ENCODE data around the gene RERE.

DNA sequence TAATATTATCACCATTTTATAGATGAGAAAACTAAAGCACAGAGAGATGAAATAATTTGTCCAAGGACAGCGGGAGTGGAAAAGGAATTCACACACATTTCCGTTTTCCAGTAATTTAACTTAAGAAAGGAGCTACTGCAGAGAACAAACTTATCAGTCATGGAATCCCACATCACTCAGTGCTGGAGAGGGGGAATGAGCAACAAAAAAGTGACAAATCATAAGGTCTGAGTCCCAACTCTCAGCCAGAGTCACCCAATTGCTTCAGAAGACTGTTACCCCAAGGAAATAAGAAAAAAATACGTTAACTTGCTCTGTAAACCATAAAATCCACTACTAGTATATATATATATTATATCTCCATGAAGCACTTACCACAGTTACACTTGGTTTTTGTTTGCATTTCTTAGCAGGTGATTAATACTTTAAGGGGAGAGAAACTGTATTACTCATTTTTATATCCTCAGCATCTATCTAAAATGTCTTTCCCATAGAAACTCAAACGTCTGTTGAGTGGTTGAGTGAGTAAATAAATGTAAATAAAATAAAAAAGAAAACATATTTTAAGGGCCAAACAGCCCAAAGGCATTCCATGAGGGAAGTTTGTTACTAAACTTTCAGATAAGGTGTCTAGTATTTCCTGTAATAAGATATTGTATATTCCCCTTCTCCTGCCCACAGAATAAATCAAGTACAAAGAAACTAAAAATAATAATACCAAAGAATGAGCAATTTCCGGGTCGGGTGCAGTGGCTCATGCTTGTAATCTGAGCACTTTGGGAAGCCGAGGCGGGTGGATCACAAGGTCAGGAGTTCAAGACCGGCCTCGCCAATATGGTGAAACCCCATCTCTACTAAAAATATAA is 422.8 kb downstream of the RERE start:
- TF ChIP-seq POLR2A (IDR thresholded peaks at IDR 0.05; ENCODE audit: low read depth, low read length) (no peak), POLR2AphosphoS5 (IDR thresholded peaks at IDR 0.05; ENCODE audit: low read depth, low read length) (no peak), TAF1 (IDR thresholded peaks at IDR 0.05; ENCODE audit: borderline replicate concordance, low read depth, low read length) (no peak)
